GM12878 (cell line): Measurements from ENCODE around the gene RTCB. TPM values are rescaled to one million over a fixed set of nuclear protein-coding genes. Genes with fewer than 3 reads are reported as not detected.

Experiments
- ATAC-seq: fragments of 200-7000 bp; cut with Tn5 transposase; 3 replicates; pipeline ENCODE4 v1.9.1; 2020; ENCODE audit warnings: mild to moderate bottlenecking, moderate library complexity
- BruUV-seq: library from RNA; stranded (reverse); fragments of 400-500 nt; replicated peaks from 2 replicates; lab custom pipeline; 2021; lab: Mats Ljungman, UMichigan
- CTCF ChIA-PET: fragments of 300-600 bp; sonication (Branson Sonifier 250); formaldehyde crosslinking; extraction: SDS; loops from one replicate; lab custom pipeline; 2021; ENCODE audit warnings: inconsistent platforms; lab: Yijun Ruan, JAX
- POLR2A ChIA-PET: fragments of 350-600 bp; formaldehyde crosslinking; extraction: SDS; loops from one replicate; lab custom pipeline; 2021; ENCODE audit warnings: inconsistent platforms; lab: Charles Lee
- RAD21 ChIA-PET: fragments of 300-600 bp; sonication (Branson Sonifier 250); formaldehyde crosslinking; loops from one replicate; lab custom pipeline; 2023; ENCODE audit warnings: antibody characterized with exemption; ENCODE audit not compliant: unreplicated experiment; lab: Charles Lee
- SMC1A ChIA-PET: fragments of 300-600 bp; sonication (Branson Sonifier 250); formaldehyde crosslinking; loops from one replicate; lab custom pipeline; 2023; ENCODE audit not compliant: unreplicated experiment, uncharacterized antibody; lab: Charles Lee
- DNase-seq: peaks from one replicate; pipeline ENCODE4 v3.0.0-alpha.2; 2011; ENCODE audit warnings: low read depth, low spot score
- FAIRE-seq: peaks from 3 replicates; lab custom pipeline; 2011; peaks lifted over from hg19 to GRCh38; lab: Jason Lieb, UNC
- H2AFZ ChIP-seq: 2 replicates; pipeline ENCODE4 v1.6.0; 2011; ENCODE audit warnings: low read depth, low read length, control low read depth; ENCODE audit not compliant: control insufficient read depth
- H3K27ac ChIP-seq: 2 replicates; pipeline ENCODE4 v1.5.1; 2011; ENCODE audit warnings: control low read depth; ENCODE audit not compliant: control insufficient read depth, insufficient read depth
- H3K27me3 ChIP-seq, 2 experiments: replicated peaks in 1 of 2; 2 replicates each; pipeline versions ENCODE4 v1.6.0 to v1.6.1; 2011; ENCODE audit warnings: low read length in 1 of 2; ENCODE audit not compliant: control insufficient read depth in 2 of 2, insufficient read depth in 2 of 2
- H3K36me3 ChIP-seq, 2 experiments: 2 replicates each; pipeline ENCODE4 v1.5.1; 2011; ENCODE audit warnings: low read length in 1 of 2; ENCODE audit not compliant: control insufficient read depth in 2 of 2, insufficient read depth in 2 of 2
- H3K4me1 ChIP-seq: 2 replicates; pipeline ENCODE4 v1.6.1; 2011; ENCODE audit warnings: mild to moderate bottlenecking, low read length, moderate library complexity, mixed read lengths; ENCODE audit not compliant: control insufficient read depth, insufficient read depth
- H3K4me2 ChIP-seq: 2 replicates; pipeline ENCODE4 v1.6.0; 2011; ENCODE audit warnings: control low read depth; ENCODE audit not compliant: control insufficient read depth, insufficient read depth
- H3K4me3 ChIP-seq: fragments of 200-600 bp; sonication (generic); 2 replicates; pipeline ENCODE4 v1.5.1; 2016
- H3K79me2 ChIP-seq: 2 replicates; pipeline ENCODE4 v1.6.0; 2011; ENCODE audit warnings: low read length; ENCODE audit not compliant: control insufficient read depth, insufficient read depth
- H3K9ac ChIP-seq: 2 replicates; pipeline ENCODE4 v1.8.0; 2011; ENCODE audit warnings: low read length, control low read depth, mixed read lengths; ENCODE audit not compliant: control insufficient read depth, insufficient read depth
- H3K9me3 ChIP-seq: replicated peaks from 3 replicates; pipeline ENCODE4 v1.5.1; 2011; ENCODE audit warnings: mild to moderate bottlenecking, low read length; ENCODE audit not compliant: control insufficient read depth, insufficient read depth
- H4K20me1 ChIP-seq: 2 replicates; pipeline ENCODE4 v1.6.0; 2011; ENCODE audit not compliant: control insufficient read depth, insufficient read depth
- ATF2 ChIP-seq: IDR thresholded peaks from 2 replicates; pipeline ENCODE4 v1.6.1; 2012; ENCODE audit warnings: low read length, inconsistent platforms
- BMI1 ChIP-seq: fragments of 450-650 bp; IDR thresholded peaks from 2 replicates; pipeline ENCODE4 v1.6.1; 2016; ENCODE audit warnings: mild to moderate bottlenecking, moderate library complexity, borderline replicate concordance
- CHD1 ChIP-seq: IDR thresholded peaks from 2 replicates; pipeline ENCODE4 v1.6.1; 2012; ENCODE audit warnings: low read depth, low read length, improper control_type of control experiment
- DPF2 ChIP-seq: fragments of 450-650 bp; IDR thresholded peaks from 2 replicates; pipeline ENCODE4 v1.6.1; 2017; ENCODE audit warnings: mild to moderate bottlenecking
- EP300 ChIP-seq, 2 experiments: fragments of 150-350 bp in 1 of 2; IDR thresholded peaks; 2 replicates each; pipeline ENCODE4 v1.6.1; 2011 to 2012; ENCODE audit warnings: low read depth in 2 of 2, low read length in 2 of 2, borderline replicate concordance in 1 of 2, improper control_type of control experiment in 1 of 2, inconsistent platforms in 1 of 2; ENCODE audit not compliant: control insufficient read depth in 1 of 2
- HDAC6 ChIP-seq: fragments of 200-600 bp; sonication (generic); IDR thresholded peaks from one replicate; pipeline ENCODE4 v1.8.0; 2017; ENCODE audit warnings: antibody characterized with exemption; ENCODE audit not compliant: unreplicated experiment
- NFYA ChIP-seq: IDR thresholded peaks from 2 replicates; pipeline ENCODE4 v1.6.1; 2011; ENCODE audit warnings: low read depth, mild to moderate bottlenecking, low read length, improper control_type of control experiment, borderline replicate concordance
- PAX5 ChIP-seq: IDR thresholded peaks from 2 replicates; pipeline ENCODE4 v1.6.1; 2011; ENCODE audit warnings: low read depth, low read length, borderline replicate concordance
- RUNX3 ChIP-seq: IDR thresholded peaks from 2 replicates; pipeline ENCODE4 v1.6.1; 2012; ENCODE audit warnings: low read length, inconsistent platforms
- SIN3A ChIP-seq: IDR thresholded peaks from 2 replicates; pipeline ENCODE4 v1.6.1; 2012; ENCODE audit warnings: low read depth, low read length, improper control_type of control experiment
- SIX5 ChIP-seq: IDR thresholded peaks from 2 replicates; pipeline ENCODE4 v1.6.1; 2011; ENCODE audit warnings: mild to moderate bottlenecking, low read depth, low read length, moderate library complexity; ENCODE audit not compliant: severe bottlenecking
- SRF ChIP-seq, 2 experiments: IDR thresholded peaks; 2 replicates each; pipeline ENCODE4 v1.6.1; 2011; ENCODE audit warnings: low read depth in 2 of 2, low read length in 2 of 2, mild to moderate bottlenecking in 1 of 2, moderate library complexity in 1 of 2
- TCF7 ChIP-seq: IDR thresholded peaks from 2 replicates; pipeline ENCODE4 v1.6.1; 2014; ENCODE audit warnings: antibody characterized with exemption, borderline replicate concordance
- ZSCAN29 ChIP-seq: fragments of 450-650 bp; IDR thresholded peaks from 2 replicates; pipeline ENCODE4 v1.6.1; 2017; ENCODE audit warnings: mild to moderate bottlenecking, moderate library complexity
- WGBS: methylation state at CpG from one replicate; pipeline ENCODE4 v1.1.6; 2016; ENCODE audit warnings: low lambda C conversion rate; ENCODE audit not compliant: insufficient replicate concordance, insufficient coverage; ENCODE audit errors: missing lambda C conversion rate; 5-methylcytosine and 5-hydroxymethylcytosine counted together
- in situ Hi-C: fragments of 300-500 bp; cut with MboI; formaldehyde crosslinking; loops from 9 replicates; pipeline ENCODE4 v1.14.3; 2018; ENCODE audit warnings: mixed read lengths
- intact Hi-C: fragments of 100-400 bp; cut with micrococcal nuclease; formaldehyde crosslinking; loops from one replicate; pipeline ENCODE4 v1.14.2; 2022; ENCODE audit not compliant: unreplicated experiment
- polyA plus RNA-seq, 11 experiments: library from polyadenylated mRNA; depleted of rRNA in 4 of 11; unstranded in 6 of 11; stranded (reverse) in 5 of 11; fragments of >200 nt; fragmentation: Nextera tagmentation in 4 of 11; fragmentation: Illumina TruSeq in 1 of 11; extraction: Ambion mirVana in 4 of 11; extraction: Trizol in 1 of 11; gene quantifications; 1 replicate in 1 of 11; 2 replicates in 10 of 11; pipeline versions ENCODE4 v1.2.1 to v1.2.3, GENCODE V29; 2011 to 2016; ENCODE audit warnings: inconsistent platforms in 2 of 11, missing spikeins in 2 of 11, low read depth in 1 of 11
- total RNA-seq, 4 experiments: library from RNA; depleted of rRNA in 3 of 4; stranded (reverse); fragments of >200 nt in 3 of 4; fragmentation: Illumina TruSeq in 1 of 4; extraction: Trizol in 1 of 4; gene quantifications; 2 replicates each; pipeline versions ENCODE4 v1.2.1 to v1.2.3, GENCODE V29; 2013 to 2021

Gene RTCB
- total and polyA plus RNA-seq, 10 of the 15 experiments (the other 5 are each of a cell fraction or from before 2014, with no cell fraction given): 88.4 to 203 (median 106) TPM

DNA sequence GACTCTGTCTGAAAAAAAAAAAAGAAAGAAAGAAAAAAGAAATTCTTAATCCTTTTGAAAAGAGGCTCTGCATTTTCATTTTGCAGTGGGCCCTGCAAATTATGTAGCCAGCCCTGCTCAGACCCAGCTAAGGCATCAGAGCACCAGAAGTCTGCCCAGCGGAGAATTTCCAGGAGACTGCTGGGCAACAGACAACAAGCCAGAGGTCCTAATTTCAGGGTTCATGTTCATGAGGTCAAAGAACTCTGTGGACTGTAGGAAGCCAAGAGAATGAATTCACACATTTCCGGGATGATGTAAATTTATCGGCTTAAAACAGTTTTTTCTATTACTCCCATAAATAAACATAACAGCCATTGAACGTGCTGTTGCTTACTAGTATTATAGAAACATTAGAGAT lies 14.8 kb upstream of the RTCB start:
- Histone ChIP-seq H2AFZ (no peak overlapping the region), H3K79me2 (no peaks in the 10 kb centered on the region)
- no peak for TF ChIP-seq SRF (IDR thresholded peaks at IDR 0.05; ENCODE audit: low read depth in 2 of 2, low read length in 2 of 2)
- TF ChIP-seq ATF2: no peak
- no peak for TF ChIP-seq TCF7
- TF ChIP-seq PAX5: no peak
- no peak for TF ChIP-seq RUNX3
- no peak for TF ChIP-seq CHD1
- no peak for TF ChIP-seq BMI1
- no peak for TF ChIP-seq EP300 (IDR thresholded peaks at IDR 0.05; ENCODE audit: borderline replicate concordance in 1 of 2, control insufficient read depth in 1 of 2, low read depth in 2 of 2, low read length in 2 of 2)
- TF ChIP-seq HDAC6: no peak
- TF ChIP-seq SIN3A: no peak
- TF ChIP-seq NFYA: no peak
- TF ChIP-seq SIX5: no peak
- TF ChIP-seq ZSCAN29: no peak
- TF ChIP-seq DPF2: no peak
- TF ChIP-seq, all 136 proteins: peak for 0
- Histone ChIP-seq H3K27me3 (no peaks in the 10 kb centered on the region; a peak in 1 of 4 replicates), H3K27ac (no peak overlapping the region), H3K9me3 (no peaks in the 10 kb centered on the region), H3K4me3 (no peak overlapping the region), H3K4me2 (no peak overlapping the region), H3K4me1 (no peaks in the 10 kb centered on the region), H3K9ac (no peak overlapping the region), H4K20me1 (no peaks in the 10 kb centered on the region), H3K36me3 (no peaks in the 10 kb centered on the region)
- DNase-seq: no peak
- 66% methylated on average over 4 of the region's 4 CpGs for WGBS
- RAD21 ChIA-PET: no interaction called here
- POLR2A ChIA-PET: no interaction called here
- ATAC-seq: no peak
- SMC1A ChIA-PET: no interaction called here
- intact Hi-C loops (no loop called here), in situ Hi-C loops (no loop called here)
- CTCF ChIA-PET: no interaction called here
- no peak for FAIRE-seq
- no TSS peak for BruUV-seq
